ENCODE data around the gene SP9. TPM values are rescaled to one million over a fixed set of nuclear protein-coding genes. Genes with fewer than 3 reads are reported as not detected.

SP9 gene
- total RNA-seq, 1 experiment from 2014 or later, result 0.15 TPM

DNA sequence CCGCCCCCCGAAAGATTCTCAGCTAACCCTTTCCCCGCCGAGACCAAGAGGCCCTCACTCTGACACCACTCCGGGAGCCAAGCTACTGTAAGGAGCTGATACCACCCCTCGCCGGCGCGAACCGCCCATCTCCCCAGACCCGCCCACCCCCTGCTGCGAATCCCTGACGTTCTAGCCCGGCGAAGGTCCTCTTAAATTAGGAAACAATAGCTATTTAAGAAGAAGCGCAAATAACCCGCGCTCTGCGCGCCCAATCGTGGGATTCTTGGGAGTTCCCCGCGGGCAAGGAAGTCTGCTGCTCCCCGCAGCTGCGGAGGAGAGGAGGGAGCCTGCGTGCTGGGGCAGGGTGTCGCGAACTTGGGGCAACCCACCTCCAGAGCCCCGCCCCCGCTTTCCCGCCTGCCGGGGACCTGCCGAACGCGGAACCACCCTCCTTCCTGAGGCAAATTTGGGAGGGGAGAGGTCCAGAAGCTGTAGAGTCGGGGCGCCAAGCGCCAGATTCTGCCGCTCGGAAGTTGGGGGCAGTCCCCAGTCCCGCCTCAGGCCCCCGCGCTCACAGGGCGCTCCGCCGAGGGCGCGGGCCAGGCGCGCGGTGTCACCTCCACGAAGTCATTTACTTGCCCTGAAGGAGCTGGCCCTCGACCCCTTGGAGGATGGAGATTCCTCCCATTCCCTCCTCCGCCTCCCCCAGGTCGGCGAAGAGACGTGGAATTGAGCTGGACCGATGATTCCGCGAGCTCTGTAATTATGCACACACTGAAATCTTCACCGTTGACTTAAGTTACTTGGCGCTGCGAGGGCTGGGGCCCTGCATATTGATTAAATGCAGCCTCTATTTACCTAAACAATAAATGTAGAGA lies 8.4 kb upstream of the SP9 start:
- no peaks in the 10 kb centered on the region for H3K9me3 ChIP-seq (ENCODE audit: low read depth, low read length, poor library complexity, severe bottlenecking)
- POLR2A ChIA-PET (ENCODE audit: low non-redundant PET), result interaction anchor here (0.5 kb wide), 1 partner anchor 9 kb away, joined by 3 read pairs; no protein-coding TSS in a partner anchor
- peaks cover 66% of the 10 kb centered on the region for H3K27me3 ChIP-seq (replicated peaks; ENCODE audit: insufficient read depth, low read depth, low read length, poor library complexity)
- H3K36me3 ChIP-seq (ENCODE audit: insufficient read depth, low read length, poor library complexity, severe bottlenecking), result no peaks in the 10 kb centered on the region
- no peak for DNase-seq (ENCODE audit: low spot score)
- TF ChIP-seq EZH2 (IDR thresholded peaks at IDR 0.05; ENCODE audit: borderline replicate concordance, low read depth, low read length, poor library complexity, severe bottlenecking), result no peak
- TF ChIP-seq, protein P1, sequence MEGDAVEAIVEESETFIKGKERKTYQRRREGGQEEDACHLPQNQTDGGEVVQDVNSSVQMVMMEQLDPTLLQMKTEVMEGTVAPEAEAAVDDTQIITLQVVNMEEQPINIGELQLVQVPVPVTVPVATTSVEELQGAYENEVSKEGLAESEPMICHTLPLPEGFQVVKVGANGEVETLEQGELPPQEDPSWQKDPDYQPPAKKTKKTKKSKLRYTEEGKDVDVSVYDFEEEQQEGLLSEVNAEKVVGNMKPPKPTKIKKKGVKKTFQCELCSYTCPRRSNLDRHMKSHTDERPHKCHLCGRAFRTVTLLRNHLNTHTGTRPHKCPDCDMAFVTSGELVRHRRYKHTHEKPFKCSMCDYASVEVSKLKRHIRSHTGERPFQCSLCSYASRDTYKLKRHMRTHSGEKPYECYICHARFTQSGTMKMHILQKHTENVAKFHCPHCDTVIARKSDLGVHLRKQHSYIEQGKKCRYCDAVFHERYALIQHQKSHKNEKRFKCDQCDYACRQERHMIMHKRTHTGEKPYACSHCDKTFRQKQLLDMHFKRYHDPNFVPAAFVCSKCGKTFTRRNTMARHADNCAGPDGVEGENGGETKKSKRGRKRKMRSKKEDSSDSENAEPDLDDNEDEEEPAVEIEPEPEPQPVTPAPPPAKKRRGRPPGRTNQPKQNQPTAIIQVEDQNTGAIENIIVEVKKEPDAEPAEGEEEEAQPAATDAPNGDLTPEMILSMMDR (conservative IDR thresholded peaks at IDR 0.05; ENCODE audit: low read depth, low read length), result no peak
- CTCF ChIA-PET, result no interaction called here
- H3K4me1 ChIP-seq (ENCODE audit: insufficient read depth, low read length, poor library complexity, severe bottlenecking), result peaks cover 11% of the 10 kb centered on the region
- H3K27ac ChIP-seq (ENCODE audit: low read depth, low read length, poor library complexity, severe bottlenecking), result no peak overlapping the region
- peak overlapping the region; percentile 42 for H3K4me3 ChIP-seq (ENCODE audit: low read depth, low read length, poor library complexity, severe bottlenecking)
- no TSS peak for BruUV-seq (replicated peaks)
- intact Hi-C loops (cut with micrococcal nuclease; ENCODE audit: unreplicated experiment), result no loop called here

DNA sequence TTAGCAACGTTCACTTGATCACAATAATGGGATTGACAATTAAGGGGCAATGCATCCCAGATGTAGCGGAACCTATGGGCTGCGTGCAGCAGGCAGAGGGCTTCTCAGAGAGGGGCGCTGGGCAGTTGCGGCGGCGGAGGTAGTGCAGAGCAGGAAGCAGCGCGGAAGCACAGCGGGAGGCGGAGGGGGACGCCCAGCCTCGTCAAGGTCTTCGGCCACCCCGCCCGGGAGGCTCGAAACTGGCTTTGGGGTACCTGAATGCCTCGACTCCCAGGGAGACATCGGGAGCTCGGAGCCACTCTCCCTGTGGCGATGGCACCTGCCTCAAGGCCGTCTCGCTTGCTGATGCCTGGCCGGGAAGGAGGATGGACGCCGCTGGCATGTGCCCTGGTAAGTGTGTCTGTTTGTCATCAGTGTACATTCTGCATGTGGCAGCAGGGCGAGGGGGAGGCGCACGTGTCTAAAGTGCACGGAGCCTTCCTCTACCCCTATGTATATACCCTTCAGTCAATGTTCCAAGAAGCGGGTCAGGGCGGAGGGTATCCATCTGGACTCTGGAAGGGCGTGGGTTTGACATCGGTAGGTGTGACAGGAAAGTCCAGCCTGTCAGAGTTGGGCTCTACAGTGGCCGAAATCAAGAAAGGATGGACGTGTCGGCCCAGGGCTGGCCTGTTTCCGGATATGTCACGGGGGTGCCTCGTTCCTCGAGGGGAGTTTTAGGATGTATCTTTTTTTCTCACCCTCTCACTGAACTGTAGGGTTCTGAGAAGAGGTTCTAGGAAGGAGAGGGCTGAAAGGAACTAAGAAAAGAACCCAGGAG lies 7.5 kb upstream of the SP9 start:
- BruUV-seq (replicated peaks), result no TSS peak
- Histone ChIP-seq H3K36me3 (ENCODE audit: insufficient read depth, low read length, poor library complexity, severe bottlenecking) (no peaks in the 10 kb centered on the region), H3K4me1 (ENCODE audit: insufficient read depth, low read length, poor library complexity, severe bottlenecking) (peaks cover 13% of the 10 kb centered on the region), H3K4me3 (ENCODE audit: low read depth, low read length, poor library complexity, severe bottlenecking) (peak overlapping the region; percentile 42), H3K27ac (ENCODE audit: low read depth, low read length, poor library complexity, severe bottlenecking) (no peak overlapping the region), H3K9me3 (ENCODE audit: low read depth, low read length, poor library complexity, severe bottlenecking) (no peaks in the 10 kb centered on the region), H3K27me3 (replicated peaks; ENCODE audit: insufficient read depth, low read depth, low read length, poor library complexity) (peaks cover 72% of the 10 kb centered on the region)
- ChIA-PET POLR2A (ENCODE audit: low non-redundant PET) (no interaction called here), CTCF (interaction anchor here (0.5 kb wide), 1 partner anchor 124 kb away, joined by 5 read pairs; no protein-coding TSS in a partner anchor)
- intact Hi-C loops (cut with micrococcal nuclease; ENCODE audit: unreplicated experiment), result no loop called here
- peak; percentile 63 for TF ChIP-seq EZH2 (IDR thresholded peaks at IDR 0.05; ENCODE audit: borderline replicate concordance, low read depth, low read length, poor library complexity, severe bottlenecking)
- TF ChIP-seq, protein P1 (conservative IDR thresholded peaks at IDR 0.05; ENCODE audit: low read depth, low read length), result no peak
- no peak for DNase-seq (ENCODE audit: low spot score)

DNA sequence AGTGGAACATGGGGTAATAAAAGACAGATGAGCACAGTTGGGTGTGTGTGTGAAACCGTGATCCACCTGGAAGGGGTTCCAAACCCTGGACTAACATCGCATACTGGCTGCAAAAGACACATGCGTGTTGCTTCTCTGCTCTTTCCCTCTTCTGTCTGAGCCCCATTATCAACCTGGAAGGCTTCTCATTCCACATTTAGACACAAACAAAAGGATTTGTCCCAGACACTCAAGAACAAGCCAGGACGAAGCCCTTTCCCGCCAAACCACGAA lies 7.0 kb upstream of the SP9 start:
- no peak overlapping the region for H3K27ac ChIP-seq (ENCODE audit: low read depth, low read length, poor library complexity, severe bottlenecking)
- DNase-seq (ENCODE audit: low spot score), result no peak
- peaks cover 15% of the 10 kb centered on the region for H3K4me1 ChIP-seq (ENCODE audit: insufficient read depth, low read length, poor library complexity, severe bottlenecking)
- POLR2A ChIA-PET (ENCODE audit: low non-redundant PET), result no interaction called here
- TF ChIP-seq, protein P1 (conservative IDR thresholded peaks at IDR 0.05; ENCODE audit: low read depth, low read length), result no peak
- CTCF ChIA-PET, result interaction anchor here (0.5 kb wide), 1 partner anchor 124 kb away, joined by 5 read pairs; no protein-coding TSS in a partner anchor
- H3K36me3 ChIP-seq (ENCODE audit: insufficient read depth, low read length, poor library complexity, severe bottlenecking), result no peaks in the 10 kb centered on the region
- intact Hi-C loops (cut with micrococcal nuclease; ENCODE audit: unreplicated experiment), result no loop called here
- no peak overlapping the region for H3K4me3 ChIP-seq (ENCODE audit: low read depth, low read length, poor library complexity, severe bottlenecking)
- peaks cover 73% of the 10 kb centered on the region for H3K27me3 ChIP-seq (replicated peaks; ENCODE audit: insufficient read depth, low read depth, low read length, poor library complexity)
- no TSS peak for BruUV-seq (replicated peaks)
- H3K9me3 ChIP-seq (ENCODE audit: low read depth, low read length, poor library complexity, severe bottlenecking), result no peaks in the 10 kb centered on the region
